Astrocyte (in vitro differentiated cells and primary cell): ENCODE measurements around the gene USP34. TPM values are rescaled to one million over a fixed set of nuclear protein-coding genes. Genes with fewer than 3 reads are reported as not detected.
A peak's percentile ranks its signal among the peaks of the same experiment; 100 is the strongest.
"Not testable (repeated sequence)": the region's sequence is repeated elsewhere in the genome, so short reads cannot be mapped to it uniquely, and the experiment has no call there.

Experiments
- DNase-seq: peaks from one replicate; pipeline ENCODE4 v3.0.0-alpha.2; 2010; ENCODE audit warnings: low read depth
- FAIRE-seq: peaks from 2 replicates; lab custom pipeline; 2011; peaks lifted over from hg19 to GRCh38; lab: Jason Lieb, UNC
- H2AFZ ChIP-seq: 2 replicates; pipeline ENCODE4 v1.6.0; 2012; ENCODE audit warnings: low read depth, low read length, inconsistent platforms
- H3K27ac ChIP-seq: 2 replicates; pipeline ENCODE4 v1.5.1; 2011; ENCODE audit warnings: low read depth, low read length, inconsistent platforms
- H3K27me3 ChIP-seq: 2 replicates; pipeline ENCODE4 v1.6.0; 2011; ENCODE audit warnings: low read length, inconsistent platforms; ENCODE audit not compliant: insufficient read depth
- H3K36me3 ChIP-seq: 2 replicates; pipeline ENCODE4 v1.5.1; 2011; ENCODE audit warnings: low read length, inconsistent platforms; ENCODE audit not compliant: insufficient read depth
- H3K4me1 ChIP-seq: 2 replicates; pipeline ENCODE4 v1.5.1; 2011; ENCODE audit warnings: low read length, inconsistent platforms; ENCODE audit not compliant: insufficient read depth
- H3K4me2 ChIP-seq: 2 replicates; pipeline ENCODE4 v1.6.0; 2012; ENCODE audit warnings: low read length, inconsistent platforms
- H3K4me3 ChIP-seq: 2 replicates; pipeline ENCODE4 v1.5.1; 2011; ENCODE audit warnings: low read depth, mild to moderate bottlenecking, low read length, inconsistent platforms; ENCODE audit not compliant: insufficient read depth
- H3K79me2 ChIP-seq: 2 replicates; pipeline ENCODE4 v1.6.0; 2012; ENCODE audit warnings: mild to moderate bottlenecking, low read length, inconsistent platforms; ENCODE audit not compliant: insufficient read depth
- H3K9ac ChIP-seq: 2 replicates; pipeline ENCODE4 v1.6.0; 2012; ENCODE audit warnings: mild to moderate bottlenecking, low read length, inconsistent platforms
- H3K9me3 ChIP-seq: 2 replicates; pipeline ENCODE4 v1.5.1; 2012; ENCODE audit warnings: low read depth, mild to moderate bottlenecking, low read length, inconsistent platforms; ENCODE audit not compliant: insufficient read depth
- H4K20me1 ChIP-seq: 2 replicates; pipeline ENCODE4 v1.6.0; 2012; ENCODE audit warnings: low read length, inconsistent platforms; ENCODE audit not compliant: insufficient read depth
- H3K27ac Mint-ChIP-seq: one replicate; pipeline ENCODE4 v1.8.0; 2021; ENCODE audit warnings: mild to moderate bottlenecking, mixed read lengths; ENCODE audit not compliant: unreplicated experiment
- H3K27me3 Mint-ChIP-seq: one replicate; pipeline ENCODE4 v1.8.0; 2021; ENCODE audit warnings: low read depth, mixed read lengths; ENCODE audit not compliant: unreplicated experiment
- H3K36me3 Mint-ChIP-seq: one replicate; pipeline ENCODE4 v1.8.0; 2021; ENCODE audit warnings: low read depth, mixed read lengths; ENCODE audit not compliant: unreplicated experiment
- H3K4me1 Mint-ChIP-seq: one replicate; pipeline ENCODE4 v1.8.0; 2021; ENCODE audit warnings: low read depth, mixed read lengths; ENCODE audit not compliant: unreplicated experiment
- H3K4me3 Mint-ChIP-seq: one replicate; pipeline ENCODE4 v1.8.0; 2021; ENCODE audit warnings: mild to moderate bottlenecking, moderate library complexity, mixed read lengths; ENCODE audit not compliant: unreplicated experiment
- H3K9me3 Mint-ChIP-seq: one replicate; pipeline ENCODE4 v1.8.0; 2021; ENCODE audit warnings: mild to moderate bottlenecking, mixed read lengths; ENCODE audit not compliant: unreplicated experiment
- EZH2 ChIP-seq: IDR thresholded peaks from 2 replicates; pipeline ENCODE4 v1.6.1; 2012; ENCODE audit warnings: mild to moderate bottlenecking, low read length, inconsistent platforms; ENCODE audit not compliant: insufficient read depth
- total RNA-seq: library from RNA; stranded (reverse); gene quantifications from 2 replicates; pipeline ENCODE4 v1.2.1, GENCODE V29; 2021
- TF ChIP-seq, protein P1 (sequence below): IDR thresholded peaks from 2 replicates; pipeline ENCODE4 v1.5.1; 2011; ENCODE audit warnings: low read depth, mild to moderate bottlenecking, inconsistent platforms, low read length, moderate library complexity; ENCODE audit not compliant: insufficient read depth

USP34 gene
- total RNA-seq, 1 donor from 2014 or later: 99.9 TPM

DNA sequence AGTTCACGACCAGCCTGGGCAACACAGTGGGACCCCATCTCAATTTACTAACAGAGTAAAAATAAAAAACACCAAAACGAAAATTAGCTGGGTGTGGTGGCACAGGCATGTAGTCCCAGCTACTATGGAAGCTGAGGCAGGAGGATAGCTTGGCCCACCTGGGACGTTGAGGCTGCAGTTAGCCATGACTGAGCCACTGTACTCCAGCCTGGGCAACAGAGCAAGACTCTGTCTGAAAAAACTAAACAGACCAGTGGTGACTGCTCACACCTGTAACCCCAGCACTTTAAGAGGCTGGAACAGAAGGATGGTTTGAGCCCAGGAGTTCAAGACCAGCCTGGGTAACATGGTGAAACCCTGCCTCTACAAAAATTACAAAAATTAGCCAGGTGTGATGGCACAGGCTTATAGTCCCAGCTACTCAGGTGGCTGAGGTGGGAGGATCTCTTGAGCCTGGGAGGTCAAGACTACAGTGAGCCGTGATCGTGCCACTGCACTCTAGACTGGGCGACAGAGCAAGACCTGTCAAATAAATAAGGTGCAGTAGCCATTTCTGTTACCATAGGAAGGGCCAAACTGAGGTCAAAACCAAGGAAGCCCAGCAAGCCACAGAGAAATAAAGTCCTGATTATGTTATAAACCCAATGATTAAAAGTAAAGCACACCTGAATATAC lies 14.0 kb downstream of the USP34 start:
- Mint-ChIP-seq H3K27ac (peak overlapping the region; percentile 60), H3K36me3 (peaks cover 5% of the 10 kb centered on the region), H3K4me1 (peaks cover 11% of the 10 kb centered on the region), H3K4me3 (no peak overlapping the region), H3K27me3 (no peaks in the 10 kb centered on the region), H3K9me3 (no peaks in the 10 kb centered on the region)
- H2AFZ ChIP-seq: no peak overlapping the region
- peaks cover 92% of the 10 kb centered on the region for H4K20me1 ChIP-seq
- H3K27me3 ChIP-seq: no peaks in the 10 kb centered on the region
- no peak overlapping the region for H3K27ac ChIP-seq
- H3K4me3 ChIP-seq: no peak overlapping the region
- FAIRE-seq: no peak
- no peaks in the 10 kb centered on the region for H3K4me1 ChIP-seq
- no peak overlapping the region for H3K9ac ChIP-seq
- no peak for DNase-seq
- no peak for TF ChIP-seq EZH2
- TF ChIP-seq, protein P1, sequence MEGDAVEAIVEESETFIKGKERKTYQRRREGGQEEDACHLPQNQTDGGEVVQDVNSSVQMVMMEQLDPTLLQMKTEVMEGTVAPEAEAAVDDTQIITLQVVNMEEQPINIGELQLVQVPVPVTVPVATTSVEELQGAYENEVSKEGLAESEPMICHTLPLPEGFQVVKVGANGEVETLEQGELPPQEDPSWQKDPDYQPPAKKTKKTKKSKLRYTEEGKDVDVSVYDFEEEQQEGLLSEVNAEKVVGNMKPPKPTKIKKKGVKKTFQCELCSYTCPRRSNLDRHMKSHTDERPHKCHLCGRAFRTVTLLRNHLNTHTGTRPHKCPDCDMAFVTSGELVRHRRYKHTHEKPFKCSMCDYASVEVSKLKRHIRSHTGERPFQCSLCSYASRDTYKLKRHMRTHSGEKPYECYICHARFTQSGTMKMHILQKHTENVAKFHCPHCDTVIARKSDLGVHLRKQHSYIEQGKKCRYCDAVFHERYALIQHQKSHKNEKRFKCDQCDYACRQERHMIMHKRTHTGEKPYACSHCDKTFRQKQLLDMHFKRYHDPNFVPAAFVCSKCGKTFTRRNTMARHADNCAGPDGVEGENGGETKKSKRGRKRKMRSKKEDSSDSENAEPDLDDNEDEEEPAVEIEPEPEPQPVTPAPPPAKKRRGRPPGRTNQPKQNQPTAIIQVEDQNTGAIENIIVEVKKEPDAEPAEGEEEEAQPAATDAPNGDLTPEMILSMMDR: no peak
- H3K4me2 ChIP-seq: no peak overlapping the region
- no peaks in the 10 kb centered on the region for H3K9me3 ChIP-seq
- peaks cover 99% of the 10 kb centered on the region for H3K79me2 ChIP-seq
- H3K36me3 ChIP-seq: no peaks in the 10 kb centered on the region

DNA sequence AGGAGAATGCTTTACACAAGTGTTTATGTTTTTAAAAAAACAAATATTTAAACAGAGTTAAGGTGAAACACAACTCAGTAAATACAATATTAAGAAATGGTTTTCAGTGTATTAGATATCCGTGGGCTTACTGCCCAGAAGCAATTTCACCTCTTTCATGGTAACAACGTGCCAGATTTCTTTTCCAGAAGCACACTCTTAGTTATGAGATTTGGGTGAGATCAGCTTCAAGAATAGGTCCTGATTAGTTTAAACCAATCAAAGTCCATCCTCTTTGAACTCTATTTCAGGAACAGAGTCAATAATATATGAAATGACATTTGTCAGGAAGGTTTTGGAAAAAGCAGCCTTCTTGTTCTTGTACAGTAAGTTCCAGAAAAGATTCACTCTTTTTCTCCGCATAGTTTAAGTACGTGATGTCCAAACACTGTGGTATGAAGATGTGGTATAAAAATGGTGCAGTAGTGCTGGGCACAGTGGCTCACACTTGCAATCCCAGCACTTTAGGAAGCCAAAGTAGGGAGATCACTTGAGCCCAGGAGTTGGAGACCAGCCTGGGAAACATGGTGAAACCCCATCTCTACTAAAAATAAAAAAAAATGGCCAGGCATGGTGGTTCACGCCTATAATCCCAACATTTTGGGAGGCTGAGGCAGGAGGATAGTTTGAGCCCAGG lies 14.7 kb downstream of the USP34 start:
- no peak for DNase-seq
- H2AFZ ChIP-seq: no peak overlapping the region
- no peak overlapping the region for H3K4me2 ChIP-seq
- no peak for FAIRE-seq
- H4K20me1 ChIP-seq: peaks cover 91% of the 10 kb centered on the region
- no peak overlapping the region for H3K27ac ChIP-seq
- Mint-ChIP-seq H3K36me3 (peaks cover 5% of the 10 kb centered on the region), H3K27me3 (no peaks in the 10 kb centered on the region), H3K9me3 (no peaks in the 10 kb centered on the region), H3K4me3 (no peak overlapping the region), H3K27ac (no peak overlapping the region), H3K4me1 (peaks cover 9% of the 10 kb centered on the region)
- H3K4me1 ChIP-seq: no peaks in the 10 kb centered on the region
- H3K36me3 ChIP-seq: no peaks in the 10 kb centered on the region
- H3K9ac ChIP-seq: no peak overlapping the region
- H3K27me3 ChIP-seq: no peaks in the 10 kb centered on the region
- no peak for TF ChIP-seq EZH2
- TF ChIP-seq, protein P1: no peak
- H3K79me2 ChIP-seq: peaks cover 98% of the 10 kb centered on the region
- no peak overlapping the region for H3K4me3 ChIP-seq
- H3K9me3 ChIP-seq: no peaks in the 10 kb centered on the region

DNA sequence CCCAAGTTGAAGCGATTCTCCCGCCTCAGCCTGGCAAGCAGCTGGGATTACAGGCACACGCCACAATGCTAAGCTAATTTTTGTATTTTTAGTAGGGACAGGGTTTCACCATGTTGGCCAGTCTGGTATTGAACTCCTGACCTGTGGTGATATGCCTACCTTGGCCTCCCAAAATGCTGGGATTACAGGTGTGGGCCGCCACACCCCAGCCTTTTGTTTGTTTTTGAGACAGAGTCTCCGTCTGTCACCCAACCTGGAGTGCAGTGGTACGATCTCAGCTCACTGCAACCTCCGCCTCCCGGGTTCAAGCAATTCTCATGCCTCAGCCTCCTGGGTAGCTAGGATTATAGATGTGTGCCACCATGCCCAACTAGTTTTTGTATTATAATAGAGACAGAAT lies 15.9 kb downstream of the USP34 start:
- not testable (repeated sequence) for H3K36me3 Mint-ChIP-seq, H3K4me3 Mint-ChIP-seq

More for the DNA sequence above, 15.9 kb downstream of the USP34 start:
- not testable (repeated sequence) for H3K9me3 ChIP-seq, H2AFZ ChIP-seq, H3K4me2 ChIP-seq, H3K36me3 ChIP-seq, DNase-seq, H3K9ac ChIP-seq, H3K4me3 ChIP-seq, H3K9me3 Mint-ChIP-seq, H3K4me1 ChIP-seq, H3K27me3 ChIP-seq, H3K4me1 Mint-ChIP-seq, H3K27ac ChIP-seq, H3K27me3 Mint-ChIP-seq, FAIRE-seq
- peaks cover 89% of the 10 kb centered on the region for H4K20me1 ChIP-seq
- H3K27ac Mint-ChIP-seq: peak overlapping the region; percentile 47
- peaks cover 98% of the 10 kb centered on the region for H3K79me2 ChIP-seq
